ENCODE measurements around the gene PRKG1.

Gene PRKG1

DNA sequence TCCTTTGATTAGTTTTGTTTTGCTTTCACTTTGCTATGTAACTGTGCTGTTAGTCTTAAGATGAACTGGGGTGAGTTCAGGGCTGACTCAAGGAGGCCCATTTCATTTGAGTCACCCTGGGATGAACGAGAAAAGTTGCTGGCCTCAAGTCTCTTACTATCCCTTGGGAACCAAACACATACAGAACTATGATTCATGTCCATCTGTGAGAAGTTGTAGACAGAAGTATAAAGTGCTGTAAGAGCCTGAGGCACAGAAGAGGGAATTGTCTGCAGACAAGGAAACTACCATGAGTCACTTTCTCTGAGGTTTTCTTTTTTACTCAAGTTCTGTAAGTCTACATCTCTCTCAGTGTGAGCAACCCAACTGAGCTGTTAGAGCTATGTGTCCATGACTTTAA, 805.0 kb downstream of the PRKG1 start:
- no peak for DNase-seq (ENCODE audit: low read depth)

DNA sequence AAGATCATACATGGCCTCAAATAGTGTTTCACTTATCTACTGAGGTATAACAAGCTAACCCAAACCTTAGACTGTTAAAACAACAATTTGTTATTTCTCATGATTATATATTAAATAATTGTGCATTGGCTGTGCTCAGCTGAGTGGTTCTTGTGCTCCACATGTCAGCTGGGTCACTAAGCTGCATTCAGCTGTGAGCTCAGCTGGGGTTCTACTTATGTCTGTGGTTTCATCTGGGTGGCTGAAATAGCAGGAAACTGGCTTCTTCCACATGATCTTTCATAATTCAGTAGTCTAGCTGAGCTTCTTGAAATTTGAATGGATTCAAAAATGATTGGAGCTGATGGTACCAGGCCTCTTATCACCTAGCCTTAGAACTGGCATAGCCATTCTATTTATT, 806.9 kb downstream of the PRKG1 start:
- DNase-seq (ENCODE audit: low read depth): no peak

DNA sequence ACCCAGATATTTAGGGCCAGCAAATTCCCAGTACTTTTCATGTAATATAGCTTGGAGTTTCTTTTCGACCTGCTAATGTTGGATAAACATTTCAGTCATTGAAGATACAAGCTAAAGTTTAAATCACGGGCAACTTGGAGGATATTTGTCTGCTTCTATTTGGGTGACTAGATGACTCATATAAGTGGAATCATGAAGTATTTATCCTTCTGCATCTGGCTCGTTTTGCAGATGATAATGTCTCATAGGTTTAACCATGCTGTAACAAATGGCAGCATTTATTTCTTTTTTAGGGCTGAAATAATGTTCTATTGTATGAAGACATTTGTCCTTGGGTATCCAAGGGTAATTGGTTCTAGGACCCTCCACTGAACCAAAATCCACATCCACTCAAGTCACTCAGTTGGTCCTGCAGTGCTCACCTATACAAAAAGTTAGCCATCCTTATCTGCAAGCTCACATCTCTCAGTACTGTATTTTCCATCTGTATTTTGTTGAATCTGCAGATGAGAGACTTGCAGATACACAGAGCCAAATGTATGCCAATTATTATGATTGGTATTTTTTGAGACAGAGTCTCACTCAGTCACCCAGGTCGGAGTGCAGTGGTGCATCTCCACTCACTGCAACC, 812.3 kb downstream of the PRKG1 start:
- DNase-seq (ENCODE audit: low read depth): no peak

- DNase-seq (ENCODE audit: low read depth): no peak
Measured at GRCh38 chr10:51888263-51888662, 814.0 kb downstream of the PRKG1 start.

GRCh38 chr10:51892313-51892712, 818.0 kb downstream of the PRKG1 start:
- no peak for DNase-seq (ENCODE audit: low read depth)

- DNase-seq (ENCODE audit: low read depth): no peak
Measured at GRCh38 chr10:51892965-51893658, 818.8 kb downstream of the PRKG1 start.

DNA sequence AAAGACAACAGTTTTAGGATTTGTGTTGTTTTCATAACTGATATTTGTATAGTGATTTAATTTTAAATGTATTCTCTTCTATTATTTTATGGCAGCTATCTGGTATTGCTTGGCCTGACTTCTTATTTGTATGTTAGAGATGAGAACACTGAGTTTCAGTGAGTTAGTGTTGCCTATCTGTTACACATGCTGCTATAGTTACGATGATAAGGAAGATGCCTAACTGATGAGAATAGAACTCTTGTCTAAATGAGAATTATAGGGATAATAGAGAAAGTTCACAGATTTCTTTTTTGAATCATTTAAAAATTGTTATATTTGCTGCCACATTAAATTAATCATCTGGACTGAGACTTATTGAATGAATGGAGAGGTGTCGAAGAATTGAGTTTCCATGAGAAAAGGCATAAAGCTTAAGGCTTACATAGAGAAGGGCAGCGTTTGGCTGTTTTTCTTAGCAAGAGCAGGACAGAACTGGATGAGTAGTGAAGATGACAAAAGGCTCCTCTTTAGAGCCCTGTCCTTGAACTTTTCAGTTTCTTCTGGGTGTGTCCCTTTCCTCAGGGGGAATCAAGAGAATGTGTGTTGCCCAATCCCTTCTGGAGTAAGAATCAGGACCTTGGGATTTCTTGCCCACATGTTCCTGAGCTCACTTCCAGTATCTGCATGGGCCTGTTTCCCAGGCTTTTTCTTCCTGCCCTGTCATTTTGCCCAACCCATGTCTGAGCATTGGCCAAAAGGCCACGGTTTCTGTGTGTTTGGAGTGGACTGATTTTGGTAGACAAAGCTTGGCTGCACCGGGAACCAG, 820.7 kb downstream of the PRKG1 start:
- no peak for DNase-seq (ENCODE audit: low read depth)

DNA sequence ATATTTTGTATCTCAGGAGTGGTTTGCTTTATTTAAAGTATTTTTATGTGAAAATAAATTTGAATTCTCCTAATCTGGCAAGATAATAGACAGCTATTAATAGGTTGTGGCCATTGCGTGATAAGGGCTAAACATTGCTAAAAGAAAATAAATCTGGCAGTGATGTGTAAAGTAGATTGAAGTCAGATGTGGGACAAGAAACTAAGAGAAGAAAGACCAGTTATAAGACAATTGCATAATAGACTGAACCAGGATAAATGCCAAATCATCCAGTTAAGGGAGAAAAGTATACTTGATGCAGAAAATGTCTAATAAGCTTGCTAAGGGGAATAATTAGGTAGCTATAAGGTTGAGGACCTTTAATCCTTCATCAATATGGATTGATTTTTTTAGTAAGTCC, 822.6 kb downstream of the PRKG1 start:
- DNase-seq (ENCODE audit: low read depth): no peak

- no peak for DNase-seq (ENCODE audit: low read depth)
Measured at GRCh38 chr10:51897560-51897959, 823.3 kb downstream of the PRKG1 start.

DNA sequence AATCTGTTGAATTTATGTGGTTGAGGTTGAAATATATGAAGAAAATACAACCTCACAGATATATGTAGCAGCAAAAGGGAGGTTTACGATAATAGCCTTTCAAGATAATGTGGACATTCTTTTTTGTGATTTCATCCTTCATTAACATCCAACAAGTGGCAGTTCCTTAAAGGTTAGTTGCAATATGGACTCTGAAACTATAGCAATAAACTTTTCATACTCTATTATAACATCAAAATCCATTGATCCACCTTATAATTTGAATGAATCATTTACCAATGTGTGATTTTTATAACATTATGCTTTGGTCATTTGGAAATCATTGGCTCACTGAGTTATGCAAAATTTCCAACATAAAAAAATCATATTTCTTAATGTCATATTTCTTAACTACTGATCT, 825.9 kb downstream of the PRKG1 start:
- DNase-seq (ENCODE audit: low read depth): no peak

GRCh38 chr10:51903675-51904074, 829.4 kb downstream of the PRKG1 start:
- no peak for DNase-seq (ENCODE audit: low read depth)

DNA sequence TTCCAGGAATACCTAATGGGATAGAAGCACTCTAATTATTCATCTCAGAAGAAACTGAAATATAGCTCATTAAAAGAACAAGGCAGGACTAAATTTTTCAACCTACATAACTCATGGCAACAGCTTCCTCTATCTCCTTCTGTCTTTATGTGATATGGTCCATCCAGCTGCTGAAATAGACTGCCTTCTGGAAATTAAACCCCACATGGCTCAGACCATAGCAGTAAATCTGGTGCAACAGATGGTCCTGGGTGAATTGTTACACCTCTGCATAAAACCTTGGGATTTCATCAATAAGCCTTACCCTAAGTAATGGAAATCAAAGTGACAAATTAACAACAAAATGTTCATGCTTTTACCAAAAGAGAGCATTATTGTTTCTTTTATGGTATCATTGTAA, 830.7 kb downstream of the PRKG1 start:
- no peak for DNase-seq (ENCODE audit: low read depth)

- DNase-seq (ENCODE audit: low read depth): no peak
Measured at GRCh38 chr10:51907361-51907760, 833.1 kb downstream of the PRKG1 start.

DNA sequence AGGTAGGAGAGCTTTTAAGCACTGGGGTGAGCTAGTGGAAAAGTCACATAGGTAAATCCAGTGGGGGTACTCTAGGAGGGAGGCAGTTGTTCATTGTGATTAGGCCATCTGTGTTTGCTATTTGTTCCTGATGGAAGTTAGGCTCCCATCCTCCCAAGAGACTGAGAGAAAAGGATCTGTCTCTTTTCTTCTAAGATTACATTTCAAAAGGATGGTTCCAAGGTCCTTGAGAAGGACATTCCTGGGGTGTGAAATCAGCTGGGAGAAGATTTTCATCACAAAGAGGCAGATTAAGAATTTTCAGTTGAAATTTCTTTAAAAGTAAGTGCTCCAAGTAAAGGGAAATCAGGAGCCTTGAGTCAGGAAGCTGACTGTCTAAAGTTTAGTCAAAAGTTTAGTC, 835.9 kb downstream of the PRKG1 start:
- DNase-seq (ENCODE audit: low read depth): no peak

DNA sequence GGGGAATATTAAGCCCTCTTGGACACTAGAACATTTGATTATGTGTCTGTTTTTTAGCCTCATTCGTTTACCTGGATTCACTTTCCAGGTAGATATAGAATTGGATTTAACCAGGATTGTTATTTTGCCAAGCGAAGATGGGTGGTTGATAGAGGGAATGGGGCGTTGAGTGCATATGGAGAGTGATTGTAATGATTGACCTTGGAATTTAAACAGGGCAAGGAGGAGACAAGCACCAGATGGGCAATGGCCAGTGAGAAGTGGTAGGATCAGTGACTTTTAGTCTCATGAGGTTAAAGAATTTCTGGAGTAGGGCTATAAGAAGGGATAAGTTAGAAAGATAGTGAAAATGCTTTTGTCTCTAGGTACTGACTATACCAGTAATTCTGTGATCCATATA, 836.3 kb downstream of the PRKG1 start:
- DNase-seq (ENCODE audit: low read depth): no peak

GRCh38 chr10:51911723-51912122, 837.4 kb downstream of the PRKG1 start:
- DNase-seq (ENCODE audit: low read depth): no peak

- DNase-seq (ENCODE audit: low read depth): no peak
Measured at GRCh38 chr10:51915031-51915542, 840.8 kb downstream of the PRKG1 start.

DNA sequence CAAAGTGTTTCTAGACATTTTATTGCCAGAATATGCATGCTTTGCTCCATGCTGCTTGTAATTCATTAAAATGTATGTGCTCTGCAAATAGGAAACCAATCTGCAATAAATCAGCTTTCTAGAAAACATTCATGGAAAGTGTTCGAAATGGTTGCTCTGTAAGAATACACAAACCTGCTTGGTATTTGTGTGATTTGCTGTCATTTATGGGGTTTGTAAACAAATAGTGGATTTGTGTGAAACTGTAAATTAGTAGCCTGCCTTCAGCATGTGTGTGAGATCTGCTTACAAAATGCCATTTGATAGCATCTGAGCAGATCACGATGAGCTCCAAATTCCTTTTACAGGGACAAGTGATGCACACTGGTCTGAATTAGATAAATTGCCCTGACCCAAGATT, 844.2 kb downstream of the PRKG1 start:
- no peak for DNase-seq (ENCODE audit: low read depth)

GRCh38 chr10:51918884-51919325, 844.6 kb downstream of the PRKG1 start:
- no peak for DNase-seq (ENCODE audit: low read depth)

- DNase-seq (ENCODE audit: low read depth): no peak
Measured at GRCh38 chr10:51920672-51921071, 846.4 kb downstream of the PRKG1 start.

DNA sequence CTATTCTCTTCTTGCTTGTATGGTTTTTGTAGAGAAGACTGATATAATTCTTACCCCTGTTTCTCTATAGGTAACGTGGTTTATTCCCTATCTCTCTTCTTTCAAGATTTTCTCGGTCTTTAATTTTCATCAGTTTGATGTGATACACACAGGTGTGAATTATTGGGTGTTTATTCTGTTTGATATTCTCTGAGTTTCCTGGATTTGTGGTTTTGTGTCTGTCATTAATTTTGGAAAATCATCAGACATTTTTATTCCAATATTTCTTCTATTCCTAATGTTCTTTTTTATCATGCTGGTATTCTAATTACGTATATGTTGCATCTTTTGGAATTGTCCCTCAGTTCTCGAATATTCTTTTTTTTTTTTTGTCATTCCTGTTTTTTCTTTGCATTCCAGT, 850.1 kb downstream of the PRKG1 start:
- no peak for DNase-seq (ENCODE audit: low read depth)

GRCh38 chr10:51926337-51926736, 852.0 kb downstream of the PRKG1 start:
- no peak for DNase-seq (ENCODE audit: low read depth)

GRCh38 chr10:51928162-51928561, 853.9 kb downstream of the PRKG1 start:
- no peak for DNase-seq (ENCODE audit: low read depth)

Measured in activated T-helper 1 cell treated with Interleukin-2 at 50 U/mL for 16 hours (primary cell).